HG03342 (cell line): ENCODE measurements around the gene TOX4.
"Not testable (repeated sequence)": the region's sequence is repeated elsewhere in the genome, so short reads cannot be mapped to it uniquely, and the experiment has no call there.

Experiments
- ATAC-seq: cut with Tn5 transposase; IDR thresholded peaks from one replicate; pipeline ENCODE4 v1.9.1; 2021; ENCODE audit warnings: mild to moderate bottlenecking, moderate library complexity; ENCODE audit not compliant: unreplicated experiment

The TOX4 gene

DNA sequence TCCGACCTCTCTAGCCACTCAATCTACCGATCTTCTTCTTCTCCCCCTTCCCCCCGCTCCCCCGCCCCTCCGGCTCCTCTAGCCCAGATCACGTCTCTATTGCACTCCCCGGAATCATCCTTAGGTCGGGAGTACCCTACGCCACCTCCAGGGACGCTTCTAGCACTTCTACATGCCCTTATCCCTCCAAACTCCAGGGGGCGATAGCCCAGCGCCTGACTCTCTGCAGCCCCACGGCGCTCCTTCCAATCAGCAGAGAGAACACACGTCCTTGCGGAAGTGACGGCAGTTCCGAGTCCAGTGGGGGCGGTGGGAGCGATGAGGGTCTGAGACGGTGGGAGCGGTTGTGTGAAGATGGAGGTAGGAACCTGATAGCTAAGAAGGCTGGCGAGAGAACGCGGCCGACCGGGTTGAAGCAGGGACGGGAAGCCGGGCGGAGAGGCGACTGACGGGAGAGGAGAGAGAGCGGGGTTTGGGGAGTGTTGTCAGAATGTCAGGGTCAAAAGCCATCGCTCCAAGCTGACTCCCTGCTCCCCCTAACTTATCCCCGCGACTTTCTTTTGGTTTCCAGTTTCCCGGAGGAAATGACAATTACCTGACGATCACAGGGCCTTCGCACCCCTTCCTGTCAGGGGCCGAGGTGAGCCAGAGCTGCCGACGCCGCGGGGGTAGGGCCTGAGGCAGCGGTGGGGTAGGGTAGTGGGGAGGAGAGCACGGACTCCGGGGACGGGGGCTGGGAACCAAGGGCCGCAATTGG, at the start of gene TOX4, which contains the start of gene RAB2B:
TOX4 (plus strand) TSS at position 271 of the 757 bp plus-strand sequence; CDS start at position 355, 84 bp downstream.
RAB2B (minus strand) TSS at position 35 of the 757 bp plus-strand sequence. CDS start 87 bp downstream, outside the sequence.
- ATAC-seq = peak; percentile 99

DNA sequence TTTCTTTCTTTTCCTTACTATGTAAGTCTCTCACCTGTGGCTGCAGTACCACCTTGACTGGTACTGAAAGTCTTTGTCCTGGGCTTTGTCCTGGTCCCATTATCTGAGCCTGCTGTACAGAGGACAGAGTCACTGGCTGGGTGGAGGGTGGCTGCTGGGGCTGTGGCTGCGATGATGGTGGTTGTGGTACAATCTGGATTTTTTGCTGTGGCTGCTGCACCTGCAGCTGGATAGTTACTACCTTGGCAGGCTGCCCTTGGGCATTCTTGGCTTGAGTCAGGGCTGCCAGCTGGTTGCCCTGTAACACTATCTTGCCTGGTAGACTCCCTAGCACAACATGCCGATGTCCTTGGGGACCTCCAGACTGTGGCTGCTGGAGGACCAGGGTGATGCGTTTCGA, 48.1 kb upstream of the TOX4 start:
- ATAC-seq = no peak

DNA sequence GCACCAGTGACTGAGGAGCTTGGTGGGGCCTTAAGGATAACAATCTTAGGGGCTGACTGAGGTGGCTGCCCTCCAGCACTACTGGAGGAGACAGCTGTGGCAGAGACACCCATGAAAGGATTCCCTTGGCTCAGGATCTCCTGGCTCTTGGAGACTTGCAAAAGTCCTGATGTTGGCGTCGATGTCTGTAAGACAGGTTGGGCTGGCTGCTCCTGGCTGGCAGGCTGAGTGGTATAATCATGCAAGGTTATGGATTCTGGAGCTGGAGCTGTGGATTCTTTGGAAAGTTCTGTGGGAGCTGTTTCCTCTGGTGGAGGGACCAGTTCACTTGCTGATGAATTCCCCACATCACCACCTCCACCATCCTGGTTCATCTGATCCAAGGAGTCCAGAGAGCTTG, 45.9 kb upstream of the TOX4 start:
- no peak for ATAC-seq

DNA sequence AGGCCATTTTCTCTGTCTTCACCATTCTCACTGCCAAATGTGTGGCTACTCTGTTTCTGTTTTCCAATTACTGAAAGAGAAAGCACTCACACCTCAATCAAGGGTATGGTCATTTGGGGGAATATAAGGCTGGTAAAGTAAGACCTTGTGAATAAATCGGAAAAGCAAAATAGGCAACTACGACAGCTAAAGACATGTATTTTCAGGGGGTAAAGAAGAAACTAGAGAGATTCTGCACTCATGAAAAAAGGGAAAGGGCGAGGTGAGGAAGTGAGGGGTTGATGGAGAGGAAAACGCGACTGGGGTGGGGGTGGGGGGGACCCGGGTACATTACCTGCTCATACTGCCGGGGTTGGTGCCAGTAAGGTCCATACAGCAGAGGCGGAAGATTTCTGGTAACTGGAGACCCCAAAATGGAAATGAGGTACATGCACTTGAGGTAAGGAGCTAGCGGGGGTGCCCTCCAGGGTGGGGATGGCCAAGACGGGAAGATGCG, 40.4 kb upstream of the TOX4 start:
- ATAC-seq = no peak

DNA sequence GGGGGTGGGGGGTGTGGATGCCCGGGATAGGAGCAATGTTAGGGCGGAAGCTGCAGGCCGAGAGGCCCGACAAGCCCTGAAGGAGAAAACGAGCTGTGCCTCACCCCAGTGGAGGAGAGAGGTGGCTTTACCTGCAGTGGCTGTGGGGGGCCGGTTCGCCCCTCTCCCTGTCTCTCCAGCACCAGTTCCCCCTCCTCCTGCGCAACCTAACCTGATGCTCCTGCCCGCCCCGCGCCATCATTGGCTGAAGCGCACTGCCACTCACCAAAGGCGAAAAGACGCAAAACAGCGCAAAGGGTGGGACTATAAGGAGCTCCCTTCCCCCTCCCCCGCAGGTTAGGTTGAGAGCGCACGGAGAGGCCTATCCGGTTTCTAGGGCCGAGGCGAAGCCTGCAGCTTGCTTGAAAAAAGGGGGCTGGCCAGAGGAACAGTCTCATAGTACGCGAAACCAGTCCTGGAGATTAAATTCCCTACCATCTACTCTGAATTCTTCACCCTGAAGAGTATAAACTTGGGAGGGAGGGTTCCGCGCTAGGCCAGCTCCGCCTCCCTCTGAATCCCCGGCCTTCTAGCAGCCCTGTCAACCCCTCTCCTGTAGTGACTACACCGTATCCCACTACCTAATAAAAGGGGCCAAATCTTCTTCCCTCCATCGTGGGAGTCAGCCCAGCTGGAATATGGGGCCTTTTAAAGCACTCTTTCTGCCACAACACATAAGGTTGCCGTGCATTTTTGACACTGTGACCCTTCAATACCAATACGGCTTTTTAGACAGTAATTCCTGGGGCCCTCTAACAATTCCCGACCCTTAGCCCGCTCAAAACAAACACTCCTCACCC, 39.7 kb upstream of the TOX4 start:
- peak; percentile 98 for ATAC-seq

DNA sequence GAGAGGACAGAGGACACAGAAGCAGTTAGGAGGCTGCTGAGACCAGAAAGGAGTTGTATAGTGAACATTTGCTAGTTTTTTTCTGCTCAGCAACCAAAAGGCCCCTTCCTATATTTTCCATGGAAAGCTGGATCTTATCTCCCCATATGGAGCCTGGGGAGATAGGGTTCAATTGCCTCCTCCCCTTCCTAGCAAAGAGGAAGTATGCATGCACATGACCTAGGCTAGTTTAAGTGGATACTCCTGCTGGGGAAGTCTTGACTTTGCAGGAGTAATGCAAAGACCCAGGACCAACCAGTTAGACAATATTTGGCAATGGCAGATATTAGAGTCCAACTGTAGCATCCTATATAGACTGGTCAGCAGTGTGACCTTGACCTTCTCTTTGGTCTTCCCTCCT, 36.1 kb upstream of the TOX4 start:
- ATAC-seq = no peak

DNA sequence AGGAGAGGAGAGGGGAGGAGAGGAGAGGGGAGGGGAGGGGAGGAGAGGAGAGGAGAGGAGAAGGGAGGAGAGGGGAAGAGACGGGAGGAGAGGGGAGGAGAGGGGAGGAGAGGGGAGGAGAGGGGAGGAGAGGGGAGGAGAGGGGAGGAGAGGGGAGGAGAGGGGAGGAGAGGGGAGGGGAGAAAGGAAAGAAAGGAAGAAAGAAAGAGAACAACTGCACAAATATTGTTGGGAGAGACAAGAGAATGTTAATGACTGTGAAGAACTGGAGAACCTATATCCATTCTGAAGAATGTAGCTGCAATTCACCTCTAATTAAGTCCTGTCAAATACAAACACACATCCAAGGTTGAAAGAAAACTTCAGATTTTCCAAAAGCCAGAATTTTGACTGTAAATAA, 34.3 kb upstream of the TOX4 start:
- not testable (repeated sequence) for ATAC-seq

DNA sequence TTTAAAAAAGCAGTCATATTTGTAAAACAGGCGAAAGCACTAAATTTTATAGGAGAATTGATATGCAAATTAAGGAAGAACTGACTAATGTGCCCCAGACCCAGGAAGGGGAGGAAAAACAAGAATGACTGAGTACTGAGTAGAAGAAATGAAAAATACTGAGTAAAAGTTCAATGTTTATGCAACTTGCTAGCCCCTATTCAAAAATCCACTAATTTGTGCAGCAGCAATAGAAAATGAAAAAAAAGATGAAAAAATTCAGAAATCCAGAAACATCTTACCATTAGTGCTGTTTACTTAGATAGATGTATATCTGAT, 27.1 kb upstream of the TOX4 start:
- no peak for ATAC-seq

DNA sequence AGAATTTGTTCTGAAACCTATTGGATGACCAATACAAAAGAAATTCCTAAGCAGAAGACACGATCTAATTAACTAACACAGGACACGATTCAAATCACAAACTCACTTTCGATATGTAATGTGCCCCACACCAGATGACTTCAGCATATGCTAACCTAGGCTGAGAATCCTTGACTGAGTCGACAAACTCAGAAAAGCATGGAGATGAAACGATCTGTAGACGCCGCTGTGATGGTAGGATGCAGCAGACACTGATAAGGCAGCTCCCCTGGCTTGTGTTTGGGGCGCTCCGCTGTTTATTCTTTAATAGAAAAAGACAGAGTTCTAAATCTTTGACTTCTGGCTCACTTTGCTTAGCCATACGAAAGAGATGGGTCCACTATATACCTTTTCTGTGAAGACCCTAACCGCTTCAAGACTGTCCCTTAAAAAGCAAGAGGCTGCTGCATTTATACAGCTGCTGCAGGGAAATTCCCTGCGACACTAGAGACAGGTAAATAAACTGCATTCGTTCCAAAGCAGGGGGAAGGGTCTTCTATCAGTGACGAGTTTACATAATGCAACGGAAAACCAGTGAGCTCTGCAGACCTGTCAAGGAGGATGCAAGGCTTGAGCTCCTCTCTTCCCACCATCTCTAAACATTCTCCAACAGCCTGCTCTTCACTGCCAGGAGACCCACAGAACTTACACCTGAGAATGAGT, 22.0 kb upstream of the TOX4 start:
- no peak for ATAC-seq

DNA sequence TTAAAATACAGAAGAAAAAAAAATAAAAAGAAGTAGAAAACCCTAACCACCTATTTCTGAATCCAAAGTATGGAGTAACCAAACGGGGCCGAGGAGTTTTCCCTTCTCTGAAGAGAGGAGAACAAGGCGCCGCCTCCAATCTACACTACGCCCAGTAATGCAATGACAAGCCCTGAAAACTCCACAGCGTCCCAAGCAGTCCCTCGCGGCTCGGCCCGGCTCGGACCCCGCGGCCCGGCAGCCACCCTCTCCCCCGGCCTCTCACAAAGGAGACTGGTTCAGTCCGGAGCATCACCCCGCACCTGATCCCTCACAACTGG, 21.4 kb upstream of the TOX4 start:
- ATAC-seq = peak; percentile 25

DNA sequence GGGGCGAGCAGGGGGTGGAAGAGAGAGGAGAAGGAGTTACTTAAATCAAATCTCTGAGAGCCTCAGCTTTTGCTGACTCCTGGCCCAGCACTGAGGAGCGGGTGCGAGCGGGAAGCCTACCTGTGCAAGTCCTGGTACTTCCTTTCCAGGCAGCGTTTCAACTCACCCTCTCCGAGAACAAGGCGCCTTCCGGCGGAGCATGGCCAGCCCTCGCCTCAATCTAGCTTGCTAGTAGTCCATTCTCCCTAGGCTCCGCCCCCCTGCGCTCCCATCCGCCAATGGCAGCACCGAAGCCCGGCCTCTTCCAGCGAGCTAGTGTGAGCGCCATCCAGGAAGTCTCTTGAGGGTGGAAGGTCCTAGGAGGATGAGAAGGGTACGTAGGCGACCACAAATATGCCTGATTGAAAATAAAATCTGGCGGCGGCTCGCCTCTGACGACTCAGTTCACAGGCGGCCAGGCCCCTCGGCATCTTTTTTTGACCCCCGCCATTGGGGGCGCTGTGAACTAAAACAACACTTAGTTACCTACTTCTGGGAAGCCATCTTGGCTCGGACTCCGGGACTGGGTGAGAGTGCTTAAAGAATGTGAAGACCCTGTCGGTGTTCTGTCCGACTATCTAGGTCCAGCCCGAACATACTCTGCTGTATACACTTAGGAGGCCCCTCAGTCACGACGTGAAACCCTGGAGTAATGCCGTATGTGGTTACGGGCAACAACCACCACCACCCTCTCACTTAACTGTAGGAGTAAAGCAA, 20.9 kb upstream of the TOX4 start, which contains the start of gene CHD8:
CHD8 (minus strand) TSS at position 212 of the 756 bp plus-strand sequence. CDS start 24,480 bp downstream, outside the sequence.
- peak; percentile 97 for ATAC-seq

DNA sequence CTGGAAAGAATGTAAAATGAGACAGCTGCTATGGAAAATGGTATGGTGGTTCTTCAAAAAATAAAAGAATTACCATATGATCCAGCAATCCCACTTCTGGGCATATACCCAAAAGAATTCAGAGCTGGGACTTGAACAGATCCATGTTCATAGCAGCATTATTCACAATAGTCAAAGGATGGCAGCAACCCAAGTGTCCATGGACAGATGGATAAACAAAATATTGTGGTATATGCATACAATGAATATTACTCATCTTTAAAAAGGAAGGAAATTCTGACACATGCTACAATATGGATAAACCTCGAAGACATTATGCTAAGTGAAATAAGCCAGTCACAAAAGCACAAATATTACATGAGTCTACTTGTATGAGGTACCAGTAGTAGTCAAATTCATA, 9.4 kb upstream of the TOX4 start:
- no peak for ATAC-seq

DNA sequence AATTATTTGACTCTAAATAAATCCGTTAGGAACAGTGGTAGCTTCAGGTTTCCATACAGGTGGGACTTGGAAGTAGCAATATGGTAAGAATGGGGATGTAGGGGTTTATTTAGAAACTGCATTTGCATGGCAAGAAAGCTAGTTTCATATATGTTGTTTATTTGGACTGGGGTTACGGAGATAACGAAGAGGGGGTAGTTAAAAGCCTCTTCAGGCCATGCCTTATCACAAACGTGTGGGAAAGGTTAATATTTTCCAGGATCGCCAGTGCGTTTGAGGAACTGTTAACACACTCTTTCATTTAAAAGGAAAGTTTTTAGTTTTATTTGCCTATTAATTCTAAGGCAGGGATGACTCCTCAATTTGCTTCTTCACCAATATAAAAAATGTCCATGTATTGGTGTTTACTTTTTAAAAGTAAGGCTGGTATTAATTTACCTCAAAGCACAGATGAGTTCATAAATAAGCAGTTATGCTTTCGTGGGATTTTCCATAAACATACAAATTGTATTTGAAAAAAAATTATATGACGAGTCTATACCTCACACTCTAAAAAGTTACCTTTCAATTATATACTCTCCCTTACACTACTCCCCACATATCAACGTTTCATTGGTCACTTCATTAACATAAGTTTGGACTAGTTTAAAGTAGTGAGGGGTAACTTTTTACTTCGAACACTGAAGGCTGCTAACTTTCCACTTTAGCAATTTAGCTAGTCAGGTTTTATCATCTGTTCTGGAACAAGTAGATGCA, 1.1 kb upstream of the TOX4 start:
- ATAC-seq = no peak

DNA sequence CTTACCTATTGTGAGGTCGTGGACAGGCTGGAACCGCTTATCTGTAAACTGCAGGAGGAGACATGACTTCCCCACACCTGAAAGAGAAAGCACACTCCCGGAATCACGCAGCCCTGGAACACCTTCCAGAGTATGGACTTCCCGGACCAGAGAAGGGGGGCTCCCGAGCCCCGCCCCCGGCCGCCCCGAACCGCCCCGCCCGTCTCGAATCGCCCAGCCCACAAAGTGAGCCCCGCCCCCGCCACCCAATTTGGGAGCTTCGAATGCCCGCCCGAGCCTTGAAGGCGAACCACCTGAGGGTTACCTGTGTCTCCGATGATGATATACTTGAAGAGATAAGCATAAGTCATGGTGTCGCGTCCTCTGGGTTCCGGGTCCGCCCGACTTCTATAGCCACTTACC, 471 bp upstream of the TOX4 start:
- ATAC-seq = no peak

DNA sequence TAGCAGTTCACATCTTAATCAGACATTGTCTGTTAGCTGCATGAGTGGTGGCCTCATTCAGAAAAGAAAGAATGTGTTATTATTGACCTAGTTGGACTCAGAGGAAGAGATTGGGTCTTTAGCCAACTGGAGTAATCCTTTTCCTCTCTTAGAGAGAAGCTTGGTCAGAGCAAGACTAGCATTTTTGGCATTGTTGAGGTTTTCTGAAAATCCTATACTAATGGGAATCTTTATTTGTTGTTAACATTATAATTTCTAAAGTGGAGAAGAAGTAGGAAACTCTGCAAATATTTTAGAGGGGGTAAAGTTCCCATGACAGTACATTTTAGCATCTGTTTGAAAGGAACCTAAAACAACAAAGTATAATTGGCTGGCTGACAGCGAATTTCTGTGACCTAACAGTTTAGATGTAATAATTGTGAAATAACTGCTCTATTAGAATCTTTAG, 9.7 kb downstream of the TOX4 start:
- ATAC-seq = no peak

DNA sequence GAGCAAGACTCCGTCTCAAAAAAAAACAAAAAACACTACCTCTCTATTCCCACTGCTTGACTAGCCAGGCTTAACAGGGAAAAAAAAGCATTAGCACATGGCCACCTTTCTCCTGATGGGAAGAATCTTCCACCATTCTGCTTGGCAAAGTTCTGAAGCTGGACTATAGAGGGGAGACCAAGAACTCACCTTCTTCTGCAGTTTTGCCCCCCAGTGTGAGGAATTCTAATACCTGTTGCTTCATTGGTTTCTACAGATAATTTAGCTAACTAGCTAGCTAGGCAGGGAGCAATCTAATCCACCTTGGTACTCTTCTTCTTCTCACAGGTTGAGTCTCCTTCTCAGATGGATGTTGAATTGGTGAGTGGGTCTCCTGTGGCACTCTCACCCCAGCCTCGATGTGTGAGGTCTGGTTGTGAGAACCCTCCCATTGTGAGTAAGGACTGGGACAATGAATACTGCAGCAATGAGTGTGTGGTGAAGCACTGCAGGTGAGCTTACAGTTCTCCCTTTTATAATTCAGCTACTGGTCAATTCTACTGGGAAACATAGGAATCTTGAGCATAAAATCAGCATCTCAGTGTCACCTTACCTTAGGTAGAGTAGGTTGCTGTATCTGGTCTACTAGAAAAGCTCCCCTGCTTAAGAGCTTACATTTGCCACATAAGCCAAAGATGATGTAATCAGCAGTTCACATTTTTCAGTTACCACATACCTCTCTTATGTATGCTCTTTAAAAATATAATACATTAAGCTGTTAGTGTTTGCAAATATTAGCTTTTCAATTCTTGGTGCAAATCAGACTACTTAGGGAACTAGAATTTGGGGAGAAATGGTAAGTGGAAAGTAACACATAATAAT, 18.1 kb downstream of the TOX4 start:
- ATAC-seq = no peak

DNA sequence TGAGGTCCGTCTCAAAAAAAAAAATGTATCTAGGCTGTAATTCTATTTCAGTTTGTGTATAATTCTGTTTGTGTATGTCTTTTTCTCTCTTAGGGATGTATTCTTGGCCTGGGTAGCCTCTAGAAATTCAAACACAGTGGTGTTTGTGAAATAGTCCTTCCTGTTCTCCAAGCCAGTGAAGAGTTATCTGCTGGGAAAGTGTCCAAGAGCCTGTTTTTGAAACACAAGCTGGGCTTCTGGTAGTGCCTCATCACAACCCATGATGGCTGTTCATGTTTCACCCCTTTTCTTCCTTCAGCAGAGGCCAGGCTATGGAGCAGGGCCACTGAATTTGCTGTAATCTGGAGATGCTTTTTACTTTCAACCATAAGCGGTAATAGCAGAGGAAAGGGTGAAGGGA, 19.5 kb downstream of the TOX4 start:
- ATAC-seq = no peak

DNA sequence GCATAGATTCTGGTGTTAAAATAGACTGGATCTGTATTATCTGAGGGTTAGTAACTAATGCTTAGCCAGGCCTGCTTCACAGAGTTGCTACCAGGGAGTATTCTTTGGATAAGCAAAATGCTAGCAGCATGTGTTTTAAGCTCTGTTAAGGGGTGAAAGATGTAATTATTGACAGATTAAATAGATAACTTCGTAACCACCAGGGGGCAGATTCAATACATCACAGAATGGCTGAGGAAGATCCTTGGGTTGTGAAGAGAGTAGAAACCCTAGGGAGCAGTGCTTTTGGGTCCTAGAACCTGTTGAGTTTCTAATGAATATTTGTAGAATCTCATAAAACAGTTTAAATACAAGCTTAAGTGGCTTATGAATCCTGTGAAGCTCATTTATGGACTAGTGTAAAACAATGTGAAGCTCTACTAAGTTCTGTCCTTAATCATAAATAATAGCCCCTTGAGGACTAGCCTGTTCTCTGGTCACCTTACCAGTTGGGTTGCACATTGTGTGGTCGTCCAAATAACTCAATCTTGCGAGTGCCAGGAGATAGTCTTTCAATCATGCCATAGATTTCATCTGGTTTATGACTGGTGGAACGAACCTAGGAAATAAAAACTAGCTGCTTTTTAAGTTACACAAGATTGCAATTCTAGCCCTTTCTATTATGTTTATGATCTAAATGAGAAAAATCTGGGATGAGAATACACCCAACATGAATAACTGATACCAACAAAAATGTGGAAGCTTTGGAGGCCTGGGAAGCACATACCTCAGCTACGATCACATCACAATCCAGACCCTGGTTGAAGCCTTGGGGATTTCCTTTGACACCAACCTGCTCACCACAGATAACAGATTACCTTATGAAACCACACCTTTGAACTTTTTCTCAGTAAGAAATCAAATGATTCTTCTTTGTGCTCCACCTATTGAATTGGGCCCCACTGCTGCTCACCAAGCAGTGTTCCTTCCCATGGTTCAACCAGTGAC, 21.8 kb downstream of the TOX4 start:
- ATAC-seq = no peak
